D341Med (cell line): ENCODE data around the gene RABEPK.
"Not testable (repeated sequence)": the region's sequence is repeated elsewhere in the genome, so short reads cannot be mapped to it uniquely, and the experiment has no call there.

Source experiments
- DNase-seq: peaks from one replicate; pipeline ENCODE4 v3.0.0; 2012; ENCODE audit warnings: low spot score

Gene RABEPK

DNA sequence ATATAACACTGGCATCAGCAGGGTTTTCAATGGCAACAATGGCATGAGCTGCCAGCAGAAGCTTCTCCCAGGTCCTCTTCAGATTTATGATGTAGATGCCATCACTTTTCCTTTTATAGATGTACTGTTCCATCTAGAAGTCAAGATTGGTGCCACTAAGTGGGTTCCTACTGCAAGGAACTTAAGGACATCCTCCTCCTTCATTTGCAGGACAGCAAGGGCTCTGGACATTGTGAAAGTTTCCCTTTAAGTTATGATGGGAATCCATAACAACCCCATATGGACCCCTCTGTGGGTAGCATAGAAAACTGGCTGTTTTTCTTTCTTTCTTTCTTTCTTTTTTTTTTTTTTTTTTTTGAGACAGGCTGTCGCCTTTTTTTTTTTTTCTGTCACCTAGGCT, 4.8 kb upstream of the RABEPK start:
- DNase-seq = not testable (repeated sequence)

DNA sequence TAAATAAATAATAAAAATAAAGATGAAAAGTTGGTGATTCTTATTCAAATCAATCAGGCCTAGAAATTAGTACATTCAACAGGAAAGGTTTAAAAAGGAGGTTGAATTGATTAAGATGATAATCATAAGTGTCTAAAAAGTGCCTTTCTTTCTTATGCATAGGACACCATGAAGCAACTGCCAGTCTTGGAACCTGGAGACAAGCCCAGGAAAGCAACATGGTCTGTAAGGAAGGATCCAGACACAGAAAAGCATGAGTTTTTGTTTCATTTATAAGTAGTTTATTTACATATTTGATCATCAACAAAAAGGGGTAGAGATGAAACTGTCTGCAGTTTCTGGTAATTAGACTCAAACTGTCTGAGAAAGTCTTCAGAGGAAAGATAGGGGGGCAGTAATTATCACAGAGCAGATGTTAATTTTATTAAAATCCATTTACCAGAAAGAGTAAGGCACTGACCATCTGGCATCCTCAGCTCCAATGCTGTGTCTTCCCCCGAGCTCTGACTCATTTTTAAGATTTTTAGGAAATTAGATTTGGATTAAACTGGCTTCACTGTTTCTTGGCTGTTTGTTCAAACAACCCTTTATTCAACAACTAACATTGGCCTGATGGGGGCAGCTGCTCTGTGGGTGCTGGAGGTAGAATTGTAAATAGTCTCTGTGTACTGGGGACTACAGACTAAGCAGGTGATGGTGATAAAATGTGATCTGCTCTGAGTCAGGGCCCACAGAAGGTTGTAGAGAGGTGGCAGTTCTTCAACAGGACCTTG, 2.7 kb downstream of the RABEPK start:
- DNase-seq = peak; percentile 66

DNA sequence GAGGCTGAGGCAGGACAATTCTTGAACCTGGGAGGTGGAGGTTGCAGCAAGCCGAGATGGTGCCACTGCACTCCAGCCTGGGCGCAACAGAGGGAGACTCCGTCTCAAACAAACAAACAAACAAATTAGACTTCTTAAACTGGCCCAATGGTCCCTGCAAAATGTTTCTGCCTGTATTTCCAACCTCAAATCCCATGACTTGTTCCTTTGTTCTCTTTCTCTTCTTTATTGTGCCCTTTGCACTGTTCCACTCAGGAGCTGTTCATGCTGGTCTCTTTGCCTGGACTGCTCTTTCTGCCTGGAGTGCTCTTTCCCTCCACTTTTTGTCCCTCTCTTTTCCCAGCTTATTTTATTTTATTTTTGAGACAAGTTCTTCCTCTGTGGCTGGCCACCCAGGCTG, 4.1 kb downstream of the RABEPK start:
- DNase-seq = no peak

DNA sequence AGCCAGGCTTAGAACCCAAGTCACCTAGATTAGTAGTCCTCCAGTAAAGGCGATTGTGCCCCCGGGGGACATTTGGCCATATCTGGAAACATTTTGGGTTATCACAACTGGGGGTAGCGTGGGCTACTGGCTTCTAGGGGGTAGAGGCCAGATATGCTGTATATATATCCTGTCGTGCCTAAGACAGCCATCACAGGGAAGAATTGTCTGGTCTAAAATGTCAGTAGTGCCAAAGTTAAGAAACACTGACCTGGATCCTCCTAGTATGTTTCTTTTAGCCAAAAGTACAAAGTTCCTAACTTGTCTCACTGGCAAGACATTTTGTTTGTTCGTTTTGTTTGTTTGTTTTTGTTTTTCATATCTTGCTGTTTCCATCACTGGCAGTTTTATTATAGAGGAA, 13.8 kb downstream of the RABEPK start:
- no peak for DNase-seq

DNA sequence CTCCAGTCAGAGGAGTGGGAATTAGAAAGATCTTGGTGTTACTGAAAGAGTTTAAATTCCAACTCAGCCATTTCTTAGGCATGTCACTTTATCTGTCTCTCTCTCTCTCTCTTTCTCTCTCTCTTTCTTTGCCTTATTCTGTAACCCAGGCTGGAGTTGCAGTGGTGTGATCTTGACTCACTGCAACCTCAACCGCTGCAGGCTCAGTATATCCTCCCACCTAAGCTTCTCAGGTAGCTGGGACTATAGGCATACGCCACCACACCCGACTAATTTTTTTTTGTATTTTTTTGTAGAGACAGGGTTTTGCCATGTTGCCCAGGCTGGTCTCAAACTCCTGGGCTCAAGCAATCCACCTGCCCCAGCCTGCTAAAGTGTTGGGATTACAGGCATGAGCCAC, 18.3 kb downstream of the RABEPK start:
- no peak for DNase-seq

DNA sequence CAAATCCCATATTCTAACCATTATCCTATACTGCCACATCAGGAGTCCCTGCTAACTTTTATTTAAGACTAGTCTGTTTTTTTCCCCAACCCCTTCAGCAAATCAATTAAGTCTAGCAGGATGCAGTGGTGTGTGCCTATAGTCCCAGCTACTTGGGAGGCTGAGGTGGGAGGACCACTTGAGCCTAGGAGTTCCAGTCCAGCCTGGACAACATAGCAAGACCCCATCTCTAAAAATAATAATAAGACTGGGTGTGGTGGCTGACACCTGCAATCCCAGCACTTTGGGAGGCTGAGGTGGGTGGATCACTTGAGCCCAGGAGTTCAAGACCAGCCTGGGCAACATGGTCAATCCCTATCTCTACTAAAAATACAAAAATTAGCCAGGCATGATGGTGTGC, 24.5 kb downstream of the RABEPK start:
- DNase-seq = not testable (repeated sequence)

DNA sequence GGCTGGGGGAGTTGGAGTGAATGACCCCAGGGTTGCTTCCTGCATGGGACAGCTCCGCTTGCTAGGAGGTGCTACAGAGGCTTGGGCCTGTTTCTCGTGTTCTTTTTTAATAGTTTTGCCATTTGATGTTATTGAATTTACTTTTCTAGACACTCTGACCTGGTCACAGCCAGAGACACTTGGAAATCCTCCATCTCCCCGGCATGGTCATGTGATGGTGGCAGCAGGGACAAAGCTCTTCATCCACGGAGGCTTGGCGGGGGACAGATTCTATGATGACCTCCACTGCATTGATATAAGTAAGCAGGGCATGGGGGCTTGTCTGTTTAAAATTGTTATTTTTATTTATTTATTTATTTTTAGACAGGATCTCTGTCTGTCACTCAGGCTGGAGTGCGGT, 27.4 kb downstream of the RABEPK start:
- DNase-seq = no peak

DNA sequence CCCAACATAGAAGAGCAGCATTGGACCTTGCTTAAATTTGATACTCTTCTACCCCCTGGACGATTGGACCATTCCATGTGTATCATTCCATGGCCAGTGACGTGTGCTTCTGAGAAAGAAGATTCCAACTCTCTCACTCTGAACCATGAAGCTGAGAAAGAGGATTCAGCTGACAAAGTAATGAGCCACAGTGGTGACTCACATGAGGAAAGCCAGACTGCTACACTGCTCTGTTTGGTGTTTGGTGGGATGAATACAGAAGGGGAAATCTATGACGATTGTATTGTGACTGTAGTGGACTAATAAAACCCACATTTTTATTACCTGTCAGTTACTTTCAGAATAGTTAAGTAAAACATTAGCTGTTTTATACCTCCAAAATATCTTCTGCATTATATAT, 33.3 kb downstream of the RABEPK start:
- DNase-seq = no peak

DNA sequence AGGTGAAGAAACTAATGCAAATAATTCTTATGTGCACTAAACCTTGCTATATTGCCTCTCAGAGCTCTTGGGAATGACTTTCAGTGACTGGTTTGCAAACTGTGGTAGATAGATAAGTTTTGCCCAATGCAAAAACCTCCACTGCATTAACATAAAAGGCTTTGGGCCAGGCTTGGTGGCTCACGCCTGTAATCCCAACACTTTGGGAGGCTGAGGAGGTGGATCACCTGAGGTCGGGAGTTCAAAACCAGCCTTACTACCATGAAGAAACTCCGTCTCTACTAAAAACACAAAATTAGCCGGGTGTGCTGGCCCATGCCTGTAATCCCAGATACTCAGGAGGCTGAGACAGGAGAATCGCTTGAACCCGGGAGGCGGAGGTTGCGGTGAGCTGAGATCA, 33.8 kb downstream of the RABEPK start:
- not testable (repeated sequence) for DNase-seq

DNA sequence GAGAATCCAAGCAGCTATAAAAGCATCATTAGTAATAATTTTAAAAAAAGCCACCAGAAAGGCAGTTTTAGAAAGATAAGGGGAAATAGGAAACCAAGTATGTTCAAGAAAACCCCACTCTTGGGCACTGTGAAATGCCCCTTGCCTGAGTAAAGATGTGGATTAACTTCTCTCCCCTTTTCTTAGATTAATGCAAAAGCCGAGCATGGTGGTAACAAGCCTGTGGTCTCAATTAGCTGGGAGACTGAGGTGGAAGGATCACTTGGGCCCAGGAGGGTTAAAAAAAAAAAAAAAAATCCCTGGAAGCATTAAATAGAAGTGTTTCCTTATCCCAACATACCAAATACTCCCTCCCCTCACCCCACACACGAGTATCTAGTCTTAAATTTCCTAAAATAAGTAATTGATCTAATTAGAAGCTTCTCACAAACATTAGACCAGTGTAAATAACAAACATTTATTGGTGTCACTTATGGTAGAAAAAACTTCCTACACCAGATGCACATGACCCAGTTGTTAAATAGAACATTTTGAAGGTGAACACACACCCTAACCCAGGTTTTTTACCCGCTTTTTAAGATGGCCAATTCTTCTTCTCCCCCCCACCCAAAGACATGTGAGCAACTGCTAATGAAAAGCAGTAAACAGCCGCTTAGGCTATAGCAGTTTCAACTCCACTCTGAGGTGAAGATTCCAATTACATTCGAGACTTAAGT, 35.6 kb downstream of the RABEPK start:
- DNase-seq = no peak

DNA sequence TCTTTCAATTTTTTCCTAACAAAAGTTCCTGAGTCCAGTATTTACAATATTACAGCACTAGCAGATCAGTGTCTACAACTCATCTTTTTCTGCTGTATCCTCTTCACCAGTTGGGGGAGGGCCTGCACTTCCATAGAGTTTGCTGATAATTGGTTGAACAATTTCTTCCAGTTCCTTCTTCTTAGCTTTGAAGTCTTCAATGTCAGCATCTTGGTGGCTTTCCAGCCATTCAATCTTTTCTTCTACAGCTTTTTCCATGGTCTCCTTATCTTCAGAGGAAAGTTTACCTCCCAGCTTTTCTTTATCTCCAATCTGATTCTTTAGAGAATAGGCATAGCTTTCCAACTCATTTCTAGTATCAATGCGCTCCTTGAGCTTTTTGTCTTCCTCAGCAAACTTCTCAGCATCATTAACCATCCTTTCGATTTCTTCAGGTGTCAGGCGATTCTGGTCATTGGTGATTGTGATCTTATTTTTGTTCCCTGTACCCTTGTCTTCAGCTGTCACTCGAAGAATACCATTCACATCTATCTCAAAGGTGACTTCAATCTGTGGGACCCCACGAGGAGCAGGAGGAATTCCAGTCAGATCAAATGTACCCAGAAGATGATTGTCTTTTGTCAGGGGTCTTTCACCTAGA, 36.3 kb downstream of the RABEPK start:
- not testable (repeated sequence) for DNase-seq

DNA sequence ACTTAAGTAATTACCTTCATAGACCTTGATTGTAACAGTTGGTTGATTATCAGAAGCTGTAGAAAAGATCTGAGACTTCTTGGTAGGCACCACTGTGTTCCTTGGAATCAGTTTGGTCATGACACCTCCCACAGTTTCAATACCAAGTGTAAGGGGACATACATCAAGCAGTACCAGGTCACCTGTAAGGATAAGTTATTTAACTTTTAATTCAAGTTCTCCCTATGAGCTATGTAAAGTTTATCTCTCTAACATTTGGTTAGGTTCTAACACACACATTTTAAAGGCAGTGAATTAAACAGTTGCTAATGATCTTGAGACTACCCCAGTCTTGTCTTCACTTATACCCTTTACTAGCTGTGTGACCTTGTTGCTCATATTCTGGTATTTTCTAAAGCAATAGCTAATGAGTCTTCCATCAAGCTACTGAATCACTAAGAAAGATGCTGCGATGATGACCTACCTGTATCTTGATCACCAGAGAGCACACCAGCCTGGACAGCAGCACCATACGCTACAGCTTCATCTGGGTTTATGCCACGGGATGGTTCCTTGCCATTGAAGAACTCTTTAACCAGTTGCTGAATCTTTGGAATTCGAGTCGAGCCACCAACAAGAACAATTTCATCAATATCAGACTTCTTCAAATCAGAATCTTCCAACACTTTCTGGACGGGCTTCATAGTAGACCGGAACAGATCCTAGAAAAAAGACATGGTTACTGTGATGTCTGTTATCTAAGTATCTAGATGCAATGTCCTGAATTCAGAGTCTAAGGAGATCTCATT, 38.0 kb downstream of the RABEPK start:
- no peak for DNase-seq

DNA sequence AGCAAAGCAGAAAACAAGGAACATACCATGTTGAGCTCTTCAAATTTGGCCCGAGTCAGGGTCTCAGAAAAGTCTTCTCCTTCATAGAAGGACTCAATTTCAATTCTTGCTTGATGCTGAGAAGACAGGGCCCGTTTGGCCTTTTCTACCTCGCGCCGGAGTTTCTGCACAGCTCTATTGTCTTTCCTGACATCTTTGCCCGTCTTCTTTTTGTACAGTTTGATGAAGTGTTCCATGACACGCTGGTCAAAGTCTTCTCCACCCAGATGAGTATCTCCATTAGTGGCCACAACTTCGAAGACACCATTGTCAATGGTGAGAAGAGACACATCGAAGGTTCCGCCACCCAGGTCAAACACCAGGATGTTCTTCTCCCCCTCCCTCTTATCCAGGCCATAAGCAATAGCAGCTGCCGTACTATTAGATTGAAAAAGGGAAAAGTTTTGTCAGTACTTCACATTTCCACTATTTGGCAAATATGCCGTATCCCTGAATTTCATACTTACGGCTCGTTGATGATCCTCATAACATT, 38.6 kb downstream of the RABEPK start:
- DNase-seq = no peak

DNA sequence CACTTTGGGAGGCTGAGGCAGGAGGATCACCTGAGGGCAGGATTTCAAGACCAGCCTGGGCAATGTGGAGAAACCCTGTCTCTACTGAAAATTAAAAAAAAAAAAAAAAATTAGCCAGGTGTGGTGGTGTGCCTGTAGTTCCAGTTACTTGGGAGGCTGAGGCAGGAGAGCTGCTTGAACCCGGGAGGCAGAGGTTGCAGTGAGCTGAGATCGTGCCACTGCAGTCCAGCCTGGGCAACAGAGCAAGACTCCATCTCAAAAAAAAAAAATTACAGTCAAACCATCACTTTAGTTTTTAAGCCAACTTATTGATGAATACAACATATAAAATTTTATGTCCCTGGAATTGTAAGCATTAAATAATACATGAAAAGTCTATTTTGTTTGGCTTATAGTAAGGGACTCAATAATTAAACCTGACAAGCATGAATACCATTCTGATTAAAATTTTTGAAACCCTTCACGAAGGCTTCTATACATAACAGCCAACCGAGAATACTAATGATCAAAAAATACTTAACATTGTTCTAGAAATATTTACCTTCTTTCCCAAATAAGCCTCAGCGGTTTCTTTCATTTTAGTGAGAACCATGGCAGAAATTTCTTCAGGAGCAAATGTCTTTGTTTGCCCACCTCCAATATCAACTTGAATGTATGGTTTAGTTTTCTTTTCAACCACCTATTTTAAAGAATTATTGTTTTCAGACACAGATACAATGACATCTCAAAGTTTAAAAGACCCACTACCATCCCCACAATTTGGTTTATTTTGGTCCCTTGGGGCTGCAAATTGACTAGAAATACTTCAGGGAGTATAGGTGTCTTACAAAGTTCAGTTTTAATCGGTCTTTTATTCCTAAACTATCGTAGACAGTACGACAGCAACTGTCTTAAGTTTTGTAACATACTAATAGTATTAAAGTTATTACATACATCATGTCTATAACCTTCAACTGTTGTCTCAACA, 39.6 kb downstream of the RABEPK start:
- DNase-seq = no peak

DNA sequence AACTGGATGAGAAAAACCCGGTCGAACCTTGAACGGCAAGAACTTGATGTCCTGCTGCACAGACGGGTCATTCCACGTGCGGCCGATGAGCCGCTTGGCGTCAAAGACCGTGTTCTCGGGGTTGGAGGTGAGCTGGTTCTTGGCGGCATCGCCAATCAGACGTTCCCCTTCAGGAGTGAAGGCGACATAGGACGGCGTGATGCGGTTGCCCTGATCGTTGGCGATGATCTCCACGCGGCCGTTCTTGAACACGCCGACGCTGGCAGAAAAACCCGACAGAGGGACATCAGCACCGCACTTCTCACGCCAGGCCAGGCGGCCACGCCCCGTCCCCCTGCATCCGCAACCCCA, 40.3 kb downstream of the RABEPK start:
- DNase-seq = no peak

DNA sequence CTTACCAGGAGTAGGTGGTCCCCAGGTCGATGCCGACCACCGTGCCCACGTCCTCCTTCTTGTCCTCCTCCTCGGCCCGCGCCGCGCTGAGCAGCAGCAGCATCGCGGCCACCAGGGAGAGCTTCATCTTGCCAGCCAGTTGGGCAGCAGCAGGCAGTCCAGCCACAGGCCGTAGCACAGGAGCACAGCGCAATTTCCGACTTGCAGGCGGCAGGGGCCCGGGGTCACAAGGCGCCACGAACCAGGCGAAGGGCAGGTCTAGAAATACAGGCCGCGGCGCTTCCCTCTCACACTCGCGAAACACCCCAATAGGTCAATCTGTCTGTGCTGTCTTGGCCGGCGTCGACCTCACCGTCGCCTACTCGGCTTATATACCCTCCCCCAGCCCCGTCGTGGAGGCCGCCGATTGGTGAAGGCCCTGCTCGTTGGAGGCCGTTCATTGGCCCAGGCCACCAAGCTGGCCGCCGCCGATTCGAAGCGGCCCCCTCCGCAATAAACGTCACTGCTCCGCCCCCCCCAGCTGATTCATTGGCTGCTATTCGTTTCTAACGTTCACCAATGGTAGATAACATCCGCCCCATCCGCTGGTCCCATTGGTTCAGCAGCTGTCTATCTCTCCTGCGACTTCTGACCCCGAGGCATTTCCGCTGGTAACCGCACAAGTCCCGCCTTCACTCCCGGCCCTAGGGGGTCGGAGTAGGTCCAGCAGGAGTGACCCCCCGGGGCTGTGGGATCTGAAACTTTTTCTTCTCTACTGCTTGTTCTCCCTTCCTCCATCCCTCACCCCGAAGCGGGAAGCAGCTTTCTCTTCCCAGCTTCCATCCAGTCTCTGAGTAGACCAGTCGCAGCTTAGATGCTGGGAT, 40.9 kb downstream of the RABEPK start, which contains the start of gene HSPA5:
HSPA5 (minus strand) TSS at position 344 of the 863 bp plus-strand sequence; CDS start at position 127, 217 bp downstream.
- DNase-seq = peak; percentile 98

DNA sequence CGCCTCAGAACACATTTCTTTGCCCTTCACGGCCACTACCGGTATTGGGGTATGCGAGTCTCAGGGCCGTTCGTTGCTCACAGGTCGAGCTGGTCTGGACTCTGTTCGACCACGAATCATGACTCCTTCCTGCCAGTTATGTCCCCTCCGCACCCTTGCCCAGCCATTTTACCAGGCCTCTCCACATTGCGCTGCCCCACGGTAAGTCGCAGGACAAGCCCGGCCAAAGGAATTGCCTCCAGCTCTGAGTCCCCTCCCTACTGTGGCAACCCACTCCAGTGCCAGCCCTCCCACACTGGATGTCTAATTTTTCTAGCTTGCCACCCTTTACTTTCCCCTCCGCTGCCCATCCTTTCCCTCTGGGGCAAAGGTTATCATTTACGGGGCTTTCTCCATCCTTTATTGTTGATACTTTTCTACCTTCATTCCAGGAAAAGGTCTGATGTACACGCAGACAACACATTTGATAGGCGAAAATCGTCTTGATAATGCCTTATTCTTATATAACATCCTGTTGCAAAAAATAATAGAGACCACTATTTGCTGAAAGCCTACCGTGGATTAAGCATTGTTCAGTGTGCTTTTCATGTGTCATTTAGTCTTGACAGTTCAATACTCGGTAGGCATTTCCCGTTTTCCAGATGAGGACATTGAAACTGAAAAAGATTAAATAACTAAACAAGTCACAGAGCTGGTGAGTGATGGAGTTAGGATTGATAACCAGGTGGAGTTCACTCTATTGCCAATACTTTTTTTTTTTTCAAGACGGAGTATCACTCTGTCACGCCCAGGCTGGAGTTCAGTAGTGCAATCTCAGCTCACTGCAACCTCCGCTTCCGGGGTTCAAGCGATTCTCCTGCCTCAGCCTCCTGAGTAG, 41.8 kb downstream of the RABEPK start:
- DNase-seq = peak; percentile 56

DNA sequence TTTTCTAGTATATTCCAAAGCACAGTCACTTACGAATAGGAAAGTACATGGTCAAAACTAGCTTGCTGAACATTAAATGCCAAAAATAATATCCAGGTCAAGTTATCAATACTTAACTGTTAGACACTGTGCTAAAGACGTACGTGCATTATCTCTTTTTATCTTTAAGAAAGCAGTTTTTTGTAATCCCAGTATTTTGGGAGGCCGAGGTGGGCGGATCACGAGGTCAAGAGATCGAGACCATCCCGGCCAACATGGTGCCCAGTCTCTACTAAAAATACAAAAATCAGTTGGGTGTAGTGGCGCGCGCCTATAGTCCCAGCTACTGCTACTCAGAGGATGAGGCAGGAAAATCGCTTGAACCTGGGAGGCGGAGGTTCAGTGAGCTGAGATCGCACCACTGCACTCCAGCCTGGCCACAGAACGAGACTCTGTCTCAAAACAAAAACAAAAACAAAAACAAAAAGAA, 43.5 kb downstream of the RABEPK start:
- DNase-seq = no peak

DNA sequence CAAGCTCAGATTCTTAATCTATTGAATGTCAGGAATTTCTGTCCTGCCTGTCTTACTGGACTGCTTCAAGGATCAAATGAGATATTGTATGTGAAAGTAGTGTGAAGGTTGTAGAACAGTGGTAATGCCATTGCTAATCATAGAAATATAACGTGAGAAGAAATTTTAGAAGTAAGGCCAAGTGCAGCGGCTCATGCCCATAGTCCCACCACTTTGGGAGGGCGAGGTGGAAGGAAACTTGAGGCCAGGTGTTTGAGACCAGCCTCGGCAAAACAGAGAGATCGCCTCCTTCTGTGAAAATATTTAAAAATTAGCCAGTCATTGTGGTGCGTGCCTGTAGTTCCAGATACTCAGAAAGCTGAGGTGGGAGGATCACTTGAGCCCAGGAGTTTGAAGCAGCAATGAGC, 45.9 kb downstream of the RABEPK start:
- DNase-seq = no peak
